ENCODE data around the gene TUBB6. TPM values are rescaled to one million over a fixed set of nuclear protein-coding genes. Genes with fewer than 3 reads are reported as not detected.
A peak's percentile ranks its signal among the peaks of the same experiment; 100 is the strongest.

TUBB6 gene
- total and polyA plus RNA-seq, 2 of the 13 experiments (the other 11 are each of a cell fraction or from before 2014, with no cell fraction given): 9.9 to 28.6 TPM

- TF ChIP-seq ZBTB8A (CRISPR knock-in tag; IDR thresholded peaks at IDR 0.05; ENCODE audit: borderline replicate concordance, low read depth) (no peak), ZNF883 (CRISPR knock-in tag; IDR thresholded peaks at IDR 0.05; ENCODE audit: not compliant biosample characterization) (peak; percentile 67), HMG20B (CRISPR knock-in tag; conservative IDR thresholded peaks at IDR 0.05) (no peak), GFI1 (CRISPR knock-in tag; IDR thresholded peaks at IDR 0.05; ENCODE audit: borderline replicate concordance) (no peak), ZNF646 (CRISPR knock-in tag; IDR thresholded peaks at IDR 0.05) (no peak), THYN1 (CRISPR knock-in tag; IDR thresholded peaks at IDR 0.05; ENCODE audit: borderline replicate concordance, low read depth) (no peak), PHF21A (CRISPR knock-in tag; IDR thresholded peaks at IDR 0.05) (no peak), ZFP91 (CRISPR knock-in tag; IDR thresholded peaks at IDR 0.05; ENCODE audit: borderline replicate concordance) (0 out of 2 replicates have a peak, but pooled peaks have one; percentile 34), ZNF251 (CRISPR knock-in tag; IDR thresholded peaks at IDR 0.05) (no peak), ZNF432 (CRISPR knock-in tag; IDR thresholded peaks at IDR 0.05; ENCODE audit: borderline replicate concordance) (no peak), CEBPZ (IDR thresholded peaks at IDR 0.05; ENCODE audit: low read length) (no peak), DNMT3B (CRISPR knock-in tag; conservative IDR thresholded peaks at IDR 0.05) (no peak)
Measured at GRCh38 chr18:12278741-12279682, 29.0 kb upstream of the TUBB6 start (continued).

Measured in HepG2 (cell line).